PFSK-1 (cell line): ENCODE data around the gene FAM184B.

ENCODE experiments used
- POLR2AphosphoS5 ChIP-seq: IDR thresholded peaks from 2 replicates; pipeline ENCODE4 v1.6.1; 2012; ENCODE audit warnings: low read depth, mild to moderate bottlenecking, control low read depth, low read length, moderate library complexity
- REST ChIP-seq, 2 experiments: IDR thresholded peaks; 2 replicates each; pipeline versions ENCODE4 v1.6.1 to v1.8.0; 2011 to 2012; ENCODE audit warnings: low read depth in 2 of 2, low read length in 2 of 2, control low read depth in 1 of 2, inconsistent platforms in 1 of 2, mild to moderate bottlenecking in 1 of 2, moderate library complexity in 1 of 2; ENCODE audit not compliant: insufficient read depth in 1 of 2
- SIN3A ChIP-seq: IDR thresholded peaks from 2 replicates; pipeline ENCODE4 v1.6.1; 2012; ENCODE audit warnings: mild to moderate bottlenecking, low read length, moderate library complexity, borderline replicate concordance; ENCODE audit not compliant: insufficient read depth
- TAF1 ChIP-seq: IDR thresholded peaks from 2 replicates; pipeline ENCODE4 v1.6.1; 2012; ENCODE audit warnings: low read length, control low read depth, borderline replicate concordance; ENCODE audit not compliant: insufficient read depth

GRCh38 chr4:17705107-17705506 lies 76.3 kb downstream of the FAM184B start:
- TF ChIP-seq TAF1 (no peak), POLR2AphosphoS5 (no peak), REST (IDR thresholded peaks at IDR 0.05; ENCODE audit: insufficient read depth in 1 of 2, low read depth in 2 of 2, low read length in 2 of 2) (no peak), SIN3A (no peak)
